DOHH2 (cell line): ENCODE data around the gene TRIM67.

Experiments used
- CTCF ChIP-seq: fragments of 200-600 bp; sonication (generic); IDR thresholded peaks from one replicate; pipeline ENCODE4 v1.5.1; 2014; ENCODE audit warnings: antibody characterized with exemption, mild to moderate bottlenecking, low read depth, low read length; ENCODE audit not compliant: poor library complexity, severe bottlenecking
- EZH2phosphoT487 ChIP-seq: fragments of 200-600 bp; sonication (generic); IDR thresholded peaks from 2 replicates; pipeline ENCODE4 v1.6.1; 2017; ENCODE audit warnings: borderline replicate concordance, mild to moderate bottlenecking, antibody characterized with exemption, low read length, moderate library complexity, mixed read lengths

- TF ChIP-seq CTCF, result no peak
- TF ChIP-seq EZH2phosphoT487, result no peak
These were observed 3.5 kb downstream of the TRIM67 start for GRCh38 chr1:231165371-231165770.
